GM18873 (cell line): ENCODE results near the gene SPR.

Experiments used
- ATAC-seq: cut with Tn5 transposase; IDR thresholded peaks from one replicate; pipeline ENCODE4 v1.9.1; 2021; ENCODE audit warnings: mild to moderate bottlenecking, moderate library complexity, moderate number of reproducible peaks; ENCODE audit not compliant: unreplicated experiment, low FRiP score

The SPR gene

GRCh38 chr2:72914589-72915319 is 27.5 kb downstream of the SPR start:
- ATAC-seq: no peak

DNA sequence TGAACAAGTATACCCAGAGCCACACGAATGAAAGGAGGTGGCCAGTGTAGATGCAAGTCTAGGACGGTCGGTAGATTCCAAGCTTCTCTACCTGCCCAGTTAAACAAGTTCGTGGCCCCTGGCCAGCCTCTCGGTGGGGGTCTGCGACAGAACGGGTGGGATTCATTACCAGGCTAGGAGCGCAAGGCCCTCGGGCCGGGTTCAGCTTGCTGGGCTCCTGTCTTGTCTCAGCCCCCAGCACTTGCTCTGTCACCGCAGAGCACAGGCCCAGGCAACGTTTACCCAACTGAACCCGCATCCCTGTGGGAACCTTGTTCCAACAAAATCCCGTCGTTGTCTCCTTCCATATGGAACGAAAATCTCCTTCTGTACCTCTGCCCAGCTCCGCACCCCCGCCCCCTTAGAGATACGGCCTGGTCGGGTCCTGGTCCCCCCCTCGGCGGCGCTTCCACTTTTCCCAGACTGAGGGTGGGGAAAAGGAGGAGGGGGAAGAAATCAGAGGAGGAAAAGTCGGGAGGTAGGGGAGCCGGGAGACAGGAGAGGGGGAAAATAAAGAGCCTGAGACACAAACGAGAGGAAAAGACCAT is 28.2 kb downstream of the SPR start:
- ATAC-seq: no peak

DNA sequence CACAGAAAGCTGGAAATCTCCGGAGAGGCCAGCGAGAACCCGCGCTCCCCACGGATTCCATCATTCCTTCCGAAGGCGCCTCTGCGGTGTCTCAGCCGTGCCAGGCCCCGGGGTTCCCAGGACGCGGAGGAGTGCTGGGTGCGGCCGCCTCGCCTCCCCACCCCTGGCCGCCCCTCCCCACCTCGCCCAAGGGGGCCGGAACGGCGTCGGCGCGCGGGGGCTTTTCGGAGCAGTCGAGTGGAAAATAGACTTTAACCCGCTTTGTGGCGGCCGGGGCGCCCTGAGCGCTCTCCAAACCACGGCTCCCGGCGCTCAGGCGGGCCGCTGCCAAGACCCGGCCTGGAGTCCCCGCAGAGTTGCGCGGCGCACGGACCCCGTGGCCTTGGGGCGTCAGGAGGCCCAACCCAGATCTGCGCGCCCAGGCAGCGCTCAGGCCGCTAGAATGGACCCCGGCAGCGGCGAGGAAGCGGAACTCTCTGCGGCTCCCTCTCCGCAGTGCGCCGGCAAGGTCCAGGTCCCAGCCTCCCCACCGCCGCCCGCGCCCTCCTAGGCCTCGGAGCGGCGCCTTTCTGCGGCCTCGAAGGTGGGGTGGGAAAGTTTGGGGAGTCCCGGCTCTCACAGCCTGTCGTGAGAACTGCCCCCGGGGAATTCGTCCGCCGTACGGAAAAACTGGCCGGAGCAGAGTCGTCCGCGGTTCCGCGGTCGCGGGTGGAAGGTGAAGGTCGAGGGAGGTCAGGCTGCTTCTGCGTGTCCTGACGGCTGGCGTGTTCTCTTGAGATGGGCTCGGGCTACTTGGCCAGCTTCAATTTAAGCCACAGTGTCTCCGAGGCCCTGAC is 28.9 kb downstream of the SPR start:
- ATAC-seq: peak; percentile 54

DNA sequence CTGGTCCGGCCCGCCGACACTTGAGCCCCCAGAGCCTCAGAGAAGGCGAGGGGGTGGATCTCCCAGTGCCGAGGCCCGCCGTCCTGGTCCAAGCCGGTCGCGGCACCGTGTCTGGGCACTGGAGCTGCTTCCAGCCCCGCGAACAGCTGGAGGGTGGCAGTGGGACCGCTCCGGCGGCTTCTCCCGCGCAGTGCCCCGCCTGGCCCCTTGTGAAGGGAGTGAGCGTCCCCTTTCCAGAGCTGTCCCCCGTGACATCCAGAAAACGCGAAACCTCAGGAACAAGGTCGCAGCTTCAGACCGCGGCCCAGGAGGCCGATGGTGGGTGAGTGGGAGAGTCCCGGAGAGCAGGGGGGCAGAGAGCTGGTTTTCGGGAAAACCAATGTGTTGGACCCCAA is 29.5 kb downstream of the SPR start:
- no peak for ATAC-seq

- no peak for ATAC-seq
Observed at GRCh38 chr2:72917138-72917876, 30.1 kb downstream of the SPR start, which contains the start of gene EMX1. Gene EMX1, plus strand, starts transcription at chr2:72917519. Its CDS starts 334 bp downstream, at chr2:72917853.

DNA sequence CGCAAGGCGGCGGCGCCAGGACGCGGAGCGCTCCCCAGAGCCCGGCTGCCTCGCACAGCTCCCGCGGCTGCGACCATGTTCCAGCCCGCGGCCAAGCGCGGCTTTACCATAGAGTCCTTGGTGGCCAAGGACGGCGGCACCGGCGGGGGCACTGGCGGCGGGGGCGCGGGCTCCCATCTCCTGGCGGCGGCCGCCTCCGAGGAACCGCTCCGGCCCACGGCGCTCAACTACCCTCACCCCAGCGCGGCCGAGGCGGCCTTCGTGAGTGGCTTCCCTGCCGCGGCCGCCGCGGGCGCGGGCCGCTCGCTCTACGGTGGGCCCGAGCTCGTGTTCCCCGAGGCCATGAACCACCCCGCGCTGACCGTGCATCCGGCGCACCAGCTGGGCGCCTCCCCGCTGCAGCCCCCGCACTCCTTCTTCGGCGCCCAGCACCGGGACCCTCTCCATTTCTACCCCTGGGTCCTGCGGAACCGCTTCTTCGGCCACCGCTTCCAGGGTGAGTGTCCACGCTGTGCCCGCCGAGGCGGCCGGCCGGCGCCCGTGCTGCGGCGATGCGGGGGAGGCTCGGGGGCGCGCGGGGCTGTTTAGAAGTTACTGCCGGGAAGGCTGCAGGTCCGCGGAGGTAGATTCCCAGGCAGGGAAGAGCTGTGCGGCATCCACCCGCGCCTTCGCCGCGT is 30.8 kb downstream of the SPR start:
- ATAC-seq: no peak

GRCh38 chr2:72919414-72920317 is 32.5 kb downstream of the SPR start:
- no peak for ATAC-seq

- no peak for ATAC-seq
Observed at GRCh38 chr2:72920318-72921087, 33.3 kb downstream of the SPR start.

DNA sequence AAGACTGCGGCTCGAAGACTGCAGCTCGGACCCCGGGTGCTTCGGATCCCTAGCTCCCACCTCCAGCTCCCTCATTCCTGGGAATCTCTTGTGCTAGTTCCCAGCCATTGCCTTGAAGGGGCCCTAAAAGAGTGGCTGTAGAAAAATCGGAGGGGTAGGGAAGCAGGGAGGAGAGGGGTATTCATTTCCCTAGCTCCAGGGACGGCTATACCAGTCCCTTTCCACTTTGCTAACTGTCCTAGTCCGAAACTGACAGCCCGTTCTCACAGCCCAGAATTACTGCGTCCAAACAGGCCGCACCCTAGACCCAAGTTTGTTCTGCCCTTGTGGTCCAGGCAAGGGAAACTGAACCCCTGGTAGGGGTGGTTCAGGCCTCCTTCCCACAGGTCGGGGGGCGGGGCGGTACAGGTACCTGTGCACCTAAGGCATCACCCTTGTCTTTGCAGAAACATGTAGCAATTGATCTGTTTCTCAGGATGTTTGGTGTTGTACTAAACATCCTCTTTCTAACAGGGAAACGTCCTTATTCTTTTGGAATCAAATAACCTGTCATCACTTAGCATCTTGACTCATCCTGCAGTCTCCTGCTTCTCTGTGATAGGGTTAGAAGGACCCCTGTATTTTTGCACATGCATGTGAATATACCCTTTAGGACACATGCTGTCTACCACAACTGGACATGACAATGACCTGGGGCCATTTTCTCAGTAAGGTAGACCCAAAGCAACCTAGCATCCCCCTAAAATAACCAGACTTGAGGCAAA is 34.1 kb downstream of the SPR start:
- no peak for ATAC-seq

- no peak for ATAC-seq
Observed at GRCh38 chr2:72921853-72922252, 34.6 kb downstream of the SPR start.

GRCh38 chr2:72923833-72924352 is 36.7 kb downstream of the SPR start:
- ATAC-seq: no peak

- no peak for ATAC-seq
Observed at GRCh38 chr2:72924353-72925240, 37.4 kb downstream of the SPR start.

GRCh38 chr2:72925328-72925943 is 38.2 kb downstream of the SPR start:
- no peak for ATAC-seq

- no peak for ATAC-seq
Observed at GRCh38 chr2:72926368-72926767, 39.2 kb downstream of the SPR start.

GRCh38 chr2:72926811-72927465 is 39.7 kb downstream of the SPR start:
- no peak for ATAC-seq
